Inflammatory macrophage (primary cell): ENCODE data around the gene ST6GALNAC6.

ENCODE experiments used
- DNase-seq, 2 donors: peaks; one replicate each; pipeline ENCODE4 v3.0.0-alpha.2; 2020 to 2022
- total RNA-seq, 18 experiments: gene quantifications; one replicate each; lab custom pipeline; 2026; ENCODE audit warnings: mixed read lengths in 6 of 18, inconsistent platforms in 2 of 18; lab: John Stamatoyannopoulos, UW

Gene ST6GALNAC6
- total RNA-seq: 0 to 5.3 (median 1.7) reads per million in 18 experiments

- DNase-seq: peak; percentile 78 to 86
Measured at GRCh38 chr9:127899128-127899943, at the start of gene ST6GALNAC6. TSS of gene ST6GALNAC6 (minus strand) at chr9:127899603. CDS start at chr9:127897981, 1,622 bp downstream.

GRCh38 chr9:127947841-127948710 is 48.7 kb upstream of the ST6GALNAC6 start:
- DNase-seq: no peak

GRCh38 chr9:127946728-127947127 is 47.3 kb upstream of the ST6GALNAC6 start:
- DNase-seq: no peak

- no peak for DNase-seq
Measured at GRCh38 chr9:127945942-127946341, 46.5 kb upstream of the ST6GALNAC6 start.

- no peak for DNase-seq
Measured at GRCh38 chr9:127945338-127945737, 45.9 kb upstream of the ST6GALNAC6 start.

- no peak for DNase-seq
Measured at GRCh38 chr9:127944586-127945218, 45.3 kb upstream of the ST6GALNAC6 start.

- DNase-seq: peak; percentile 86
Measured at GRCh38 chr9:127943731-127944144, 44.3 kb upstream of the ST6GALNAC6 start.

GRCh38 chr9:127943011-127943662 is 43.7 kb upstream of the ST6GALNAC6 start:
- DNase-seq: no peak

- peak; percentile 51 to 63 for DNase-seq
Measured at GRCh38 chr9:127942216-127943010, 43.0 kb upstream of the ST6GALNAC6 start.

GRCh38 chr9:127941961-127942215 is 42.5 kb upstream of the ST6GALNAC6 start:
- no peak for DNase-seq

GRCh38 chr9:127941062-127941960 is 41.9 kb upstream of the ST6GALNAC6 start:
- no peak for DNase-seq

GRCh38 chr9:127940593-127940992 is 41.2 kb upstream of the ST6GALNAC6 start:
- DNase-seq: no peak

GRCh38 chr9:127938298-127938690 is 38.9 kb upstream of the ST6GALNAC6 start:
- DNase-seq: no peak

GRCh38 chr9:127937388-127938297 is 38.2 kb upstream of the ST6GALNAC6 start, which contains the start of gene DPM2:
TSS of gene DPM2 (minus strand) at chr9:127937854. CDS start at chr9:127937820, 34 bp downstream.
- peak; percentile 77 to 84 for DNase-seq

- no peak for DNase-seq
Measured at GRCh38 chr9:127937056-127937387, 37.6 kb upstream of the ST6GALNAC6 start.

- no peak for DNase-seq
Measured at GRCh38 chr9:127936347-127936852, 37.0 kb upstream of the ST6GALNAC6 start.

- peak in 1 of 2 donors; percentile 50 for DNase-seq
Measured at GRCh38 chr9:127935765-127936221, 36.4 kb upstream of the ST6GALNAC6 start.

- DNase-seq: no peak
Measured at GRCh38 chr9:127934986-127935385, 35.6 kb upstream of the ST6GALNAC6 start.

GRCh38 chr9:127934248-127934647 is 34.8 kb upstream of the ST6GALNAC6 start:
- DNase-seq: no peak
